Ectodermal cell (in vitro differentiated cells): ENCODE data around the gene ZNF224. TPM values are rescaled to one million over a fixed set of nuclear protein-coding genes. Genes with fewer than 3 reads are reported as not detected.

Experiments
- H3K27ac ChIP-seq: 2 replicates; pipeline ENCODE4 v1.7.0; 2013; ENCODE audit warnings: mild to moderate bottlenecking, low read depth, low read length; ENCODE audit not compliant: insufficient read depth, poor library complexity, severe bottlenecking
- H3K27me3 ChIP-seq: 2 replicates; pipeline ENCODE4 v1.7.0; 2013; ENCODE audit warnings: mild to moderate bottlenecking, low read length; ENCODE audit not compliant: insufficient read depth, control insufficient read depth, poor library complexity, severe bottlenecking
- H3K36me3 ChIP-seq: one replicate; pipeline ENCODE4 v1.7.0; 2013; ENCODE audit warnings: low read length; ENCODE audit not compliant: control insufficient read depth, insufficient read depth
- H3K4me1 ChIP-seq: one replicate; pipeline ENCODE4 v1.7.0; 2013; ENCODE audit warnings: low read length; ENCODE audit not compliant: control insufficient read depth, insufficient read depth
- H3K4me3 ChIP-seq: 2 replicates; pipeline ENCODE4 v1.7.0; 2013; ENCODE audit warnings: low read depth, low read length, control low read depth; ENCODE audit not compliant: insufficient read depth
- H3K9me3 ChIP-seq: 2 replicates; pipeline ENCODE4 v1.7.0; 2013; ENCODE audit warnings: mild to moderate bottlenecking, low read length, moderate library complexity; ENCODE audit not compliant: control insufficient read depth
- WGBS, 2 experiments: methylation state at CpG; one replicate each; pipeline ENCODE4 v1.1.7; 2013; ENCODE audit warnings: missing lambda C conversion rate in 2 of 2; 5-methylcytosine and 5-hydroxymethylcytosine counted together
- polyA plus RNA-seq, 4 experiments: library from polyadenylated mRNA; stranded (reverse); fragments of 50-300 nt; gene quantifications; one replicate each; pipeline ENCODE4 v1.2.3, GENCODE V29; 2013

Gene ZNF224
- 25.4 TPM for polyA plus RNA-seq (2013, experiment 1 of 4)
- polyA plus RNA-seq (2013, experiment 2 of 4) = 24.8 TPM
- 21.2 TPM for polyA plus RNA-seq (2013, experiment 3 of 4)
- 20.9 TPM for polyA plus RNA-seq (2013, experiment 4 of 4)

- Histone ChIP-seq H3K4me1 (no peaks in the 10 kb centered on the region), H3K4me3 (peak within 1 kb of the TSS; percentile 88), H3K9me3 (no peaks in the 10 kb centered on the region), H3K27ac (no peak within 1 kb of the TSS), H3K27me3 (no peaks in the 10 kb centered on the region), H3K36me3 (no peaks in the 10 kb centered on the region)
- 0% methylated on average over 50 of the region's 50 CpGs for WGBS, 2 experiments
Measured at GRCh38 chr19:44093931-44094765, at the start of gene ZNF224. ZNF224 (plus strand) TSS chr19:44094361; CDS start chr19:44097874, 3,513 bp downstream.

GRCh38 chr19:44050740-44051649 is 43.2 kb upstream of the ZNF224 start:
- H3K4me3 ChIP-seq = peak overlapping the region; percentile 72
- WGBS, 2 experiments = 89% methylated on average over 21 of the region's 21 CpGs
- H3K27me3 ChIP-seq = no peaks in the 10 kb centered on the region
- H3K4me1 ChIP-seq = peaks cover 2% of the 10 kb centered on the region
- no peak overlapping the region for H3K27ac ChIP-seq
- peaks cover 2% of the 10 kb centered on the region for H3K36me3 ChIP-seq
- no peaks in the 10 kb centered on the region for H3K9me3 ChIP-seq

GRCh38 chr19:44051650-44052402 is 42.3 kb upstream of the ZNF224 start, which contains the start of gene ZNF223:
ZNF223 (plus strand) TSS chr19:44052036; CDS start chr19:44055177, 3,141 bp downstream.
- peak within 1 kb of the TSS; percentile 72 for H3K4me3 ChIP-seq
- peaks cover 3% of the 10 kb centered on the region for H3K36me3 ChIP-seq
- H3K27me3 ChIP-seq = no peaks in the 10 kb centered on the region
- H3K4me1 ChIP-seq = peaks cover 2% of the 10 kb centered on the region
- 4% methylated on average over 38 of the region's 38 CpGs for WGBS, 2 experiments
- no peak within 1 kb of the TSS for H3K27ac ChIP-seq
- H3K9me3 ChIP-seq = no peaks in the 10 kb centered on the region

GRCh38 chr19:44055870-44056269 is 38.3 kb upstream of the ZNF224 start:
- Histone ChIP-seq H3K4me3 (no peak overlapping the region), H3K4me1 (peaks cover 2% of the 10 kb centered on the region), H3K9me3 (no peaks in the 10 kb centered on the region), H3K27ac (no peak overlapping the region), H3K27me3 (no peaks in the 10 kb centered on the region), H3K36me3 (peaks cover 17% of the 10 kb centered on the region)
- 92% methylated on average over 5 of the region's 5 CpGs for WGBS, 2 experiments

- Histone ChIP-seq H3K9me3 (no peaks in the 10 kb centered on the region), H3K36me3 (peaks cover 41% of the 10 kb centered on the region), H3K4me3 (no peak overlapping the region), H3K27me3 (no peaks in the 10 kb centered on the region), H3K27ac (no peak overlapping the region), H3K4me1 (no peaks in the 10 kb centered on the region)
- 87 to 89% methylated on average over 2 of the region's 2 CpGs for WGBS, 2 experiments
Measured at GRCh38 chr19:44059229-44059628, 34.9 kb upstream of the ZNF224 start.

- H3K27ac ChIP-seq = no peak overlapping the region
- H3K4me1 ChIP-seq = no peaks in the 10 kb centered on the region
- no peak overlapping the region for H3K4me3 ChIP-seq
- peaks cover 51% of the 10 kb centered on the region for H3K36me3 ChIP-seq
- 100% methylated on average over 1 of the region's 1 CpG; no CpG with 5 or more reads in 1 of the 2 experiments for WGBS, 2 experiments
- H3K9me3 ChIP-seq = peaks cover 4% of the 10 kb centered on the region
- no peaks in the 10 kb centered on the region for H3K27me3 ChIP-seq
Measured at GRCh38 chr19:44061038-44061437, 33.1 kb upstream of the ZNF224 start.

GRCh38 chr19:44066305-44066704 is 27.9 kb upstream of the ZNF224 start:
- Histone ChIP-seq H3K36me3 (peaks cover 50% of the 10 kb centered on the region), H3K27me3 (no peaks in the 10 kb centered on the region), H3K4me3 (no peak overlapping the region), H3K4me1 (no peaks in the 10 kb centered on the region), H3K27ac (no peak overlapping the region), H3K9me3 (peaks cover 9% of the 10 kb centered on the region)
- 60 to 93% methylated on average over 1 to 3 of the region's 3 CpGs for WGBS, 2 experiments

GRCh38 chr19:44069415-44069814 is 24.7 kb upstream of the ZNF224 start:
- WGBS, 2 experiments = 100% methylated on average over 1 of the region's 1 CpG
- H3K9me3 ChIP-seq = peaks cover 9% of the 10 kb centered on the region
- H3K4me1 ChIP-seq = no peaks in the 10 kb centered on the region
- H3K27ac ChIP-seq = no peak overlapping the region
- no peak overlapping the region for H3K4me3 ChIP-seq
- peaks cover 9% of the 10 kb centered on the region for H3K27me3 ChIP-seq
- peaks cover 28% of the 10 kb centered on the region for H3K36me3 ChIP-seq

- H3K4me1 ChIP-seq = no peaks in the 10 kb centered on the region
- peaks cover 9% of the 10 kb centered on the region for H3K27me3 ChIP-seq
- no peak within 1 kb of the TSS for H3K27ac ChIP-seq
- WGBS, 2 experiments = 4 to 6% methylated on average over 38 to 40 of the region's 40 CpGs
- peaks cover 8% of the 10 kb centered on the region for H3K36me3 ChIP-seq
- peak within 1 kb of the TSS; percentile 67 for H3K4me3 ChIP-seq
- H3K9me3 ChIP-seq = no peaks in the 10 kb centered on the region
Measured at GRCh38 chr19:44071824-44072542, 22.2 kb upstream of the ZNF224 start, which contains the start of gene ZNF284. ZNF284 (plus strand) TSS chr19:44072159; CDS start chr19:44076390, 4,231 bp downstream.
